GM23248 (cell line): Measurements from ENCODE around the gene ADO.

ENCODE experiments used
- EZH2 ChIP-seq: fragments of 200-600 bp; sonication (generic); IDR thresholded peaks from 2 replicates; pipeline ENCODE4 v1.6.1; 2018; ENCODE audit warnings: antibody characterized with exemption, mild to moderate bottlenecking; ENCODE audit not compliant: insufficient read depth, poor library complexity, severe bottlenecking
- EZH2phosphoT487 ChIP-seq: fragments of 200-600 bp; sonication (generic); IDR thresholded peaks from 2 replicates; pipeline ENCODE4 v1.6.1; 2018; ENCODE audit warnings: antibody characterized with exemption, moderate library complexity, mild to moderate bottlenecking, low read depth; ENCODE audit not compliant: insufficient read depth

- TF ChIP-seq EZH2phosphoT487 (no peak), EZH2 (no peak)
Observed at GRCh38 chr10:62830679-62831078, 26.2 kb downstream of the ADO start.
